NCI-H345 (cell line): ENCODE results near the gene SUPT4H1.

Source experiments
- DNase-seq: peaks from one replicate; lab custom pipeline; 2025; lab: John Stamatoyannopoulos, UW

The SUPT4H1 gene

DNA sequence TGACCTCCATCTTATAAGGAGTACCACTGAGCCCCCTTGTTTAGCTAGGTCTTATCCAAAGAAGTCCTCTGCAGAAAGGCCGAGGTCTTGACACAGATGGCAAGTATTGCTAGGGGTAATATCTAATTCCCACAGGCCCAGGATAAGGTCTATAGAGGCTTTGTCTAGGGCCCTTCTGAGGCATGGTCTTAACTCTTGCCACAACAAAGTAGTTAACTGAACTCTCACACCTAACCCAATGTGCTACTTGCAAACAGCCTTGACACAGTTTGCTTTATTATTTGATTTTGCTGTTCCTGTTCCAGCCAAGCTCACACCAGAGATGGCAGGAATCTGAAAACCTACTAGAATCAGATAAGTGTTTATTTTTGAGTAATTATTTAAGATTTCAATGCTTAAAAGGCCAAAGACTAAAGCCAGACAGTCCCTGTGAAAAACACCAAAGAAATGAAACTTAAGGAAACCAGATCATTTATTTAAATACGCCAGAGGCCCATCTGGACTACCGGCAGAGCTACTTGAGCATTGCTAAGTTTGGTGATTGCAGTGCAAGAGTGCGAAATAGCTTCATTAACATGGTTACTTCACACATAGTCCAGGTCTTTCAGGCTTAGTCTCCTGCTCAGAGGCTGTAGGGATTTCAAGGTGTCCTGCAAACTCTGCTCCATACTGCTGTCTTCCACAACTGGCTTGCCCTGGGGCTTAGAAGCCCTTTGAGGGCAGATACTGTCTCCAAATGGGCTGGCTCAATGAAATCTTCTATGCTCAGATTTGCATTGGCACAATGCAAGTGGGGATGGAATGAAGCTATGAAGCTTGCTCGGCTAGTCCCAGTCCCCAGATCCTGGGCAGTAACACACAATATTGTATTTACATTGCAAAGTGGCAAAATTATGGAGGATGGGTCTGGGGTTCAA, 28.5 kb upstream of the SUPT4H1 start:
- no peak for DNase-seq

DNA sequence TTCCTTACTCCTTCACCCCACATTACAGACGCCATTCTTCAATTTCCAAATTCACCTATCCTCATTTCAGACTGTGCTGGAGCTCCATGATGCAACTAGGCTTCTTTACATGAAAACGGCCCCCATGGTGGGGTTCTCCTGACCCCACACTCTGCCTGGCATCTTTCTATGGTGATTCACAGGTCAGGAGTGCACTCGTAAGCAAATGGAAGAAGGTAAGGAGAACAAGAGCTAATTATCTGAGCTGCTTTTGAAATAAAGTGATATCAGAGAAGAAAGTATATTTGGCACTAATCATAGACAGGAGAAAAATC, 27.5 kb upstream of the SUPT4H1 start:
- DNase-seq, result no peak

DNA sequence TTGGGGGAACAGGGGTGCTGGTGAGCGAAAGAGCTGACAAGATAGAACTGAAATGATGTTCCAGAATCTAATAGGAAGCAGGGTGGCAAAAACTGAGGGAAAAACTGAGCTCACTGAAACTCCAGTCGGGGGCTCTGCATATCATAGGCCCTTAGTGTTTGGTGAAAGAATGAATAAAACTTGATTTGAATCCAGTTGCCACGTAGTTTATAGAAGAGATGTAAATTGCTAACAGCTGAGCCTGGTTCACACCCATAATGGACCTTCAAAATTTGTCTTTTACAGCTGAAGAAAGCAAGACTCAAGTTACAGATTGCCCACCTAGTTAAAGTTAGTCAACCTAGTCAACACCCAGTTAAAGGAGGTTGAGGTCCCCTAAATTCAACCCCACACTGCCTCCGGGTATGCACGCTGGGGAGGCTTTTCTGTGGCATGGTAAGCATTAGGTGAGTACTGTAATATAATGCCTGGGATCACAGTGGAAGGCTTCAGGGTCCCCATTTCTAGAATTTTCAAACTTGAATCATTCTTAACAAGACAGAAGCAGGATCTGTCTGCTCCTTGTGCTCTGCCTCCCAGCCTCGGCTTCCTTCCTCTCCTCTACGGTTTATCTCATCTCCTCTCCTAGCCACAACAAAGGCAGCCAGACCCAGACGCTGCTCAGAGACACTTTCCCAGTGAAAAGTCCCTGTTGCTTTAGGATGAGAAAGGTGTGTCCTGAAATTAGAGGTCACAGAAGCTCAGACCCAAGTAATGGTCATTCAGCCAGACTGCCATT, 26.9 kb upstream of the SUPT4H1 start:
- no peak for DNase-seq

DNA sequence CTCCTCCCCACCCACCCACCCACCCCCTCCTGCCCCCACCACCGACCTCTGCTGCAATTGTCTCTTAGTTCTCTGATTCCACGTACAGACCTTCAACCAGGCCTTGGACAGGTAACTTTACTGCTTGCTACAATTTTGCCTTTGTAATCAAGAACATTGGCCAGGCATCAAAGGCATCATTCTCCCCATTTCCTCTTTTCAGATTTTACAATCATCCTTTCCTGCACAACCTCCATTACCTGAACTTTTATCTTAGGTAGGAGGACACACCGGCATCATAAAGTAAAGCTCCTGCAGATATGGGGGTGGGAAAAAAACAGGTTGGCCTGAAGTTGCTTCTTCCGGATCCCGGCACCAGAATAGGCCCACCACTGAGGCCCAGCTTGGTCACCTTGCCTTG, 25.7 kb upstream of the SUPT4H1 start:
- no peak for DNase-seq

DNA sequence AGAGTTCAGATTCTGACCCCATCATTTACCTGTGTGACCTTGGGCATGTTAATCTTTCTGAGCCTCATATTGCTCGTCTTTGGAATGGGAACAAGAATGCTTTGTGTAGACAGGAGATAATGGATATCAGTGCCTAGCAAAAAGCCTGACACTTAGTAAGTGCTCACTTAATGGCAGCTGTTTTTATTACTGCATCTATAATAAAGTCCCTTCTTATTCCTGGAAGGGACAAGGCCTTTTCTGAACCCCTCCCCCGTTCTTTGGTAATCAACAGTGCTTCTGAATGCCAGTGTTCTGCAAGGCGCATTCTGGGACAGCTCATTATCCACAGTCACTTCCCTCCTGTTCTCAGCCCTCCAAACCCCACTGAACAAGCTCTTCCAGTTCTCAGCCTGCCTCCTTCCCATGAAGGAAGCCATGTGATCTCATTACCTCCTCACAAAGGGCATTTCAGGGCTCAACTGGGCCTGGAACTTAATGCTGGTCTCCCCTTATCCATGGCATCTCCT, 25.1 kb upstream of the SUPT4H1 start:
- no peak for DNase-seq

DNA sequence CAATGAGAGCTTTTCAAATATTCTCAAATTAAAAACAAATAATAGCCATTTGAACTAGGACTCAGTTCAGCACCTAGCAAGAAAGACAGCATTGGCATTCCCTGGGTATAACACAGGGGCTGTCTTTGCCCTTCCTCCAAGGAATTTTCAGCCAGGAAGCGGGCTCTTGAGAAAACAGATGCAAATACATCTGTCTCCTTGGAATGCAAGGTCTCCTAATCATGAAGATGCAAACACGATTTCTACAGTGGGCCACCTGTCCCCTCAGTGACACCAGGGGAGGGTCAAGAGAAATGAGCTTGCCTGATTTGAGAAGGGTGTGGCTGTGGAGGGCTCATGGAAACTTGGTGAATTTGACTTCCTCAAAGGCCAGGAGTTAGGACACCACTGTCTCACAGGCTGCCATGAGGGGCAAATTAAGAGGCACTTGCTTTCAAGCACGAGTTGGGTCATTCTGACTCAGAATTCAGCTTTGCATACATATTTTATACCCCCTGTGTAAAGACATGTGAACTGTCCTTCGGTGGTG, 24.5 kb upstream of the SUPT4H1 start:
- no peak for DNase-seq

DNA sequence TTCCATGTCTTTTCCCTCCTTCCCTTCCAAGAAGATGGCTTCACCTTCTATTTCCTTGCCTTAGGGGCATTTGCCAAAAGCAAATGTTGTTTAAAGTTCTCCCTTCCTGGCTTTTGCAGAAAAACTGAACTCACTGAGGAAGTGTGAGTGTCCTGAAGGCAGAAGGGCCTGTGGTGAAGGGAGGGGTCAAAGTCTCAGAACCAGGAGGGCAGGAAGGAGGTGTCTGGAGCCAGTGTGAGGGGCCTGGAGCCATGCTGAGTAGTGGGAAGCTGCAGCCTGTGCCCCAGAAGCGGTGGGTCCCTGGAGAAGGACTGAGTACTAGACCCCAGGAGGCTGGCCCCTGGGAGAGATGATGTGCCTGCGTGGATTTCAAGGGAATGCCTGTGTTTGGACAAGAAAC, 23.8 kb upstream of the SUPT4H1 start:
- no peak for DNase-seq

DNA sequence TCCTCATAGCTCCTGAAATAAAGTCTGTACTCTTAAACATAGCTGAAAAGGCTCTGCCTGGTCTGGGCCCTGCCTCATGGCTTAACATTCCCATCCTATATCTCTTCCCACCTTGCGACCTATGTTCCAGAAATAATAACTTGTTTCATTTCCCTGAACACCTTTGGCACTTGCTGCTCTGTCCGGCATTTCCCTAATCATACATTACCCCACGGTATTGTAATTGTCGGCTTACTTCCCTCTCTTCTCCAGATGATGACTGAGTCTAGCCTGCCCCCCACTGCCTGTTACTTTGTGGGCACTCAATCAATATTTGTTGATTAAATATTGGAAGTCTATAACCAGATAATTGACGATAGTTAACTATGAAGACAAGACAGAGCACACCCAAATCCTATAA, 23.3 kb upstream of the SUPT4H1 start:
- DNase-seq, result no peak

DNA sequence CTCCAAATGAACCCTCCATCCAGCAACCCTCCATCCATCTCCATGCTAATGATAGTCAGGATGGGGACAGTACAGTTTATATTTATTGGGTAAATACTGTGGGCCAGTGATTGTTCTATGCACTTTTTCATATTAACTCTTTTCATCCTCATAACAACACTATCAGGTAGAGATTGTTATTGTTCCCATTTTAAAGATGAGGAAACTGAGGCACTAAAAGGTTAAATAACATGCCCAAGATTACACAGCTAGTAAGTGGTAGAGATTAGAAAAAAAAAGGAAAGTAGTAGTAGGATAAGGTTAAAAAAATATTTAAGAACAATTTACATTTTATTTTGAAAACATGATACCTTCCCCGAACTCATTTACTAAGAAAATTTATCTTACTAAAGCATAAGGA, 21.9 kb upstream of the SUPT4H1 start:
- DNase-seq, result no peak

DNA sequence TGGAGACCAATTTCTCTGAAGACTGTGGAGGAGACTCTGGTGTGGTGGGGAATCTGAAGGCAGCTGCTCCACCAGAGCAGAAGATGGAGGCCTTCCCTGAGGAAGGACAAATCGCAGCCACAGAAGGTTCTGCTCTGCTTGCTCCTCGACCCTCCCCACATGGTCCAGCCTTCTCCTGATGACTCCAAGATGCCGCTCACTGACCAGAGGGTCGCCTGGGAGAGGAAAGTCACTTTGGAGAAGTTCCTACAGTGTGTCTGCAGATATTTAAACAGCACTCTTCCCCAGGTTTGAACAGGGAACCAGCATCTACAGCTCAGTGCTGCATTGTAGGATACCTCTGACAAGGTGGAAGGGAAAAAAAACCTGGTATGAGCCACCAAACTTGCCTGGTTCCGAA, 21.0 kb upstream of the SUPT4H1 start:
- DNase-seq, result no peak

DNA sequence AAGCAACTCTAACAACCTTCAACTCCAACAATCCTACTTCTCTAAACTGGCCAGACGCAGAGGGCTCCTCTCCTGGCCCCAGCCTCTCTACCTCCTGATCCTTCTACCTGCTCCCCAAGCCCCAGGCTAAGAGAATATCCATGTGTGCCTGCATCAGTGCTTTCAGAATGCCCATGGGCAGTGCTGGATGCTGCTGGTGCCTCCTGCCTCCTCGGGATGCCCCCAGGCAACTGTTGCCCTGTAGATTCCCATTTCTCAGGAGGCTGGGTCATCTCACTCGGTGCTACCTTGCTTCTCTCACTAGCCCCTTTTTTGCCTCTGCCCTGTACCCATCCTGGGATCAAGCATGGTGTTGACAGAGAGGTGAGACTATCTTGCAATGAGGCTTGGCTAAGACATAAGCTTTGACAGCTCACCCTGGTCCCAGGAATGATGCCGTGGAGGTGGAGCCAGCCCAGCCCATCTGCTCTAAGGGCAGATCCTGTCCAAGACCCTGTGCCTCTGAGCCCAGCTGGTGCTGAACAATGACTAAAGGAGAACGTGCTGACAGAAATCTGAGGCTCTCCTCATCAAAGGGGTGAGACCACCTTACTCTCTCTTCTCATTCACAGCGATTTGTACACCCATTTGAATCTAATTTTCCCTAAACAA, 19.4 kb upstream of the SUPT4H1 start:
- no peak for DNase-seq

DNA sequence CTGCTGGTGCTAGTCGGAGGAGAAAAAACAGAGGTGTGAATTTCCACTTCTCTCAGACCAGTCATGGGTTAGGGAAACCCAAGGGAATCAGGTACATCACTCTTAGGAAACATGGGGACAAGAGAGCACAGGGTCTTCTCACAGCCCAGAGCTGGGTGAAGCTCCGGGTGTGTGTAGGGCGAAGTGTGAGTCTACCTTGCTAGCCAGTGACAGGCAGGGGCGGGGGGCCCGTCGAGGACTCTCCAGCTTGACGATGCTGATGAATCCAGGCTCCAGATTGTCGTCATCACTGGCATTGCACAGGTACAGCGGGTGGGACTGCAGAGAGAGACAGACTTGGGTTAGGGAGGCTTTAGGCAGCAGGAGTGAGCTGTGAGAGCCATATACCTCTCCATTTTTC, 18.7 kb upstream of the SUPT4H1 start:
- no peak for DNase-seq

DNA sequence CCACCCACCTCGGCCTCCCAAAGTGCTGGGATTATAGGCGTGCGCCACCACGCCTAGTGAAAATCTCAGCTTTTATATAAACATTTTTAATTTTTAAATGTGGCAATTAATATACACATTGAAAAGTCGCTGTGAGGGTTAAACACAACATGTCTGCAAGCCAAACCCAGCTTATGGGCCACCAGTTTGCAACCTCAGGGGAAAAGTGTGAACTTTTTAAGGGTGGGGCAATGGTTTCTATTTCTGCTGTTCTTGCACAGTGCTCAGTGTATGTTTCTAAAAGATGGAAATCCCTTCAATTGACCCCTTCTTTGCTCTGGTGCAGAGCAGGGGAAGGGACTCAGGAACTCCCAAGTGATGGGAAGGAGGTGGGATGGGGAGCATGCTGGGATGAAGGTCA, 18.3 kb upstream of the SUPT4H1 start:
- DNase-seq, result no peak

DNA sequence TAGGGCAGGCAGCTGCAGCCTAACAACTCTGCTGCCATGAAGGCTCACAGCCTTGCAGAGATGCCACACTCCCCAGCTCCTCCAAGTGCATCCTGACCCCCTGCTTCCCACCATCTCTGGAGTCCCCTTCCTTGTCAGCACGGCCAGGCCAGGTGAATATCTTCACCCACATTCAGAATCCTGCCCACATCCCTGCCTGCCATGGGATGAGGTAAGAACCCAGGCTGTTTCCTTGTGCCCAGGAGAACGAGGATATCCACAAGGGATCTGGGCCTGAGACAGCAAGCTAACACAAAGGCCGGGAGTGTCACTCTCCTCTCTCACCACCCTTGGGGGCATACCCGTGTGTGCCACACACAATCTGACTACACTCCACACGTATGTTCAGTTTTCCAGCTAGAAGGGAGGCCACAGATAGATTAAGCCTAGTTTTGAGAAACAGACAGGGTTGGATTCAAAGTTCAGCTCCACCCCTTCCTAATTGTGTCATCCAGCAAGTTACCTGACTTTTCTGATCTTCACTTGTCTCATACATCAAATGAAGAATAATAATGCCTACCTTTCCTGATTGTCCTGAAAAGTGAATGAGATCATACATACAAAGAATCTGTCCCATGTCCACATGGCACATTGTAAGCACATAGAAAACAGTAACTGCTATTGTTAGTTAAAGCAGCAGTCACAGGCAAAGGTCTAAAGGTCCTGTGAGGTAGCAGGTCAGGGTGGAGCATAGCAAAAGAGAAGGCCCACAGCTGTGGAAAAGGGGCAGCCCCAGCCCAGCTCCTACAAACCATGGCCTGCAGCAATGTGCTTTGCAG, 17.4 kb upstream of the SUPT4H1 start:
- no peak for DNase-seq

DNA sequence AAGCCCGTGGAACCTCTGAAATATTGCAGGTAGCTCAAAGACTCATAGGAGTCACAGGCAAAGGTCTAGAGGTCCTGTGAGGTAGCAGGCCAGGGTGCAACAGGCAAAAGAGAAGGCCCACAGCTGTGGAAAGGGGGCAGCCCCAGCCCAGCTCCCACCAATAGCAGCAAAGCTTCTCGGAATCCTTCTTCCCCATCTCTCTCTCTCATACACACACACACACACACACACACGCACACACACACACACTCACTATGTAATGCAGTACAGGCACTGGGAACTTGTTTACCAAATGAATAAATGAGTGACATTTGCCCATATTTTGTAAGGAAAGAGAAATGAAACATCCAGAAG, 16.8 kb upstream of the SUPT4H1 start:
- no peak for DNase-seq

DNA sequence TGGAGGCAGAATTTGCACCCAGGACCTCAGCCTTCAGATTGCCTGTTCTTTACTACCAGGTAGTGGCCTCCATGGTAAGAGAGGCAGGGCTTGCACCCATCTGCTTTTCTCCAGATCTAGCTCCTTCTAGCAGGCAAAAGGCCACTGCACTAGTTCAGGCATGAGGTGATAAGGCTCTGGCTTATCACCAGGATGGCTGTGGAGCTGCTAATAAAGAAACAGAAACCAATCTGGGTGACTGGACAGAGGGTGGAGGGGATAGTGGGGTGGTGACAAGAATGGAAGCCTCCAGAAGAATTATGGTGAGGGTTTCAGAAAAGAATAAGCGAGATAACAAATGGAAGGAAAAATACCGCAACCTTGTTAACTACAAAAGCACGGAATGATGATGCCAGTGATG, 15.5 kb upstream of the SUPT4H1 start:
- DNase-seq, result no peak

DNA sequence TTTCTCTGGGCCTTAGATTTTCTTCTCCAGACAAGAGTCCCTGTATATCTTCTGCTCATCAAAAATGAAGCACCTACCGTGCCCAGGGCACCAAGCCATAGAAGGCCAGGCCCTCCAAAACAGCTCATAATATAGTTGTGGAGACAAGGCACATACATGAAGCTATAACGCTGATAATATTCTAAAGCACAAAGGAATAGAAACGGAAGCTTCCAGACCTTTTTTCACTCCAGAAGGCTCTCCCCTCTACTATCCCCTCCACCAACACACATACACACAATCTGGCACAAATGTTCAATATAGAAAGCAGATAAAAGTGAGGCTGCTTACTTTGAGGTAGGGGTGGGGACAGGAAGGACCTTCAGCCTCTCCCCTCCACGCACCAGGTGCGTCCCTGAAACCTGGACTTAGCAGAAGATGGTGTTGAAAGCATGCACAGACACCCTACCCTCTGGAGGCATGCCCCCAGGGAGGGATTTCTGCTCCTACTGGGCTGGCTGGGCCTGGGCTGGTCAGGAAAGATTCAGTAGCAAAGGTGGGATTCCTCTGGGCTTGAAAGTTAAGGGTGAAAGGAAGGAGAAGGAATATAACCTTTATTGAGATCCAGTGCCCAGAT, 14.1 kb upstream of the SUPT4H1 start:
- DNase-seq, result no peak

DNA sequence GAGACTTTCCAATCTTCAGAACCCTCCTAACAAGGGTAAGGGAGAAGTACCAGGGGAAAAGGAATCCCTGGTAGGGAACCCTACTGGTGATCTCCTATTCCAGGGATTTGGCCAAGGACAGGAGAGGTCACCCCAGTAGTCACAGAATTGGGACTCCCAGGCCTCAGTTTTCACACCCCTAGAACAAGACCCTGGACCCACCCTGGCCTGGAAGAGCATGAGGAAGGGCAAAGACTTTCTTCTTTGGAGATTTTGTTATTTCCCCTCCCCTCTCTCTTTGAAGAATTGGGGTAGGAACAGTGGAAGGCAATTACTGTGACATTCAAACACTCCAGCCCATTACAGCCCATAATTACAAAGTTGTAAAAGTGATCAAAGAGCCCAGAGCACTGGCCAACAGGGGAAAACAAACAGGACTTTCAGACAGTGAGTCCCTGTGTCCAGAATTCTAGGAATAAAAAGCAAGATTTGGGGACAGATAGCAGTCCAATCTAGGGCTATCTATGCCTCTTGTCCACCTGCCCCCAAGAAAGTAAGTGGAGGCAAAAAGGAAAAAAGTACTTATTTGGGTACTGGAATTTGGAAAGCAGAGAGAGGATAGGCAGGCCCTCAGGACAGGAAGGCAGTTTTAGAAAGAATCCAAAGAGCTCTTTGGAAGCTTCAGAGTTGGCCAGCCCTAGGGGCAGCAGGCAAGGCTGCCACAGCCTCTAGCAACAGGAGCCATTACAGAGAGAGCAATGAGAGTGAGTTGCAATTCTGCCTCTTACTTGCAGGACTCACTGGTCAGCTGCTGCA, 13.4 kb upstream of the SUPT4H1 start:
- no peak for DNase-seq

DNA sequence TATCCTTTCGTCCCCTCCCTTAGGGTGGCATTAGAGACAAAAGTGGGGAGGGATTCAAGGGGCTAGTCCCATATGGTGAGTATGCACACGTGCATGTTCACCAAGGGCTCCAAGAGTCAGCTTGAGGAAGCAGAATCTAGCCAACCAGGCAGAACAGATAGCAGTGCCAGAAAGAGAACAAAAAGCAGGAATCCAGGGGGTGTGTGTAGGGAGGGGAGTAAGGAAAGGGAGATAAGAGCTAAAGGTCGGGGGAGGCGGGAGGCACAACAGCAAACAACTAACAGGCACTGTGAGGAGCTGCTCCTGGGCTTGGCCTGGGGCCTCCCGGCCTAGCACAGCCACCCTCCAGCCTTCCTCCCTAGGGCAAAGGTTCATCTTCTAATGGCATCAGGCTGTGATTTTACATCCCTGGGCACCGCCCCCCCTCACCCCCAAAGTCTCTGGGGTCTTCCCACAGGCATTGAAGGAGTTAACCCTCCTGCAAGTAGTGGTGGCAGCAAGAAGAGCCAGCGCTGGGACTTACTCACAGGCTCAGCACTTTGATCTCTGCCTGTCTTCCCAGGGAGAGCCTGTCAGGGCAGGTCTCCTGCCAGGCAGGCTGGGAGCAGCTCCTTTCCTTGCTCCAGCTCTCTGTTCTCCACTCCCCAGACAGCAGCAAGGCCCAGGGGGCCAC, 12.4 kb upstream of the SUPT4H1 start:
- no peak for DNase-seq
